ENCODE results near the gene PYGO2.

PYGO2 gene

GRCh38 chr1:155002464-155003226 lies 41.1 kb upstream of the PYGO2 start, which contains the start of gene ZBTB7B:
TSS of gene ZBTB7B (plus strand) at chr1:155002802. CDS start at chr1:155014661, 11,859 bp downstream.
- Histone ChIP-seq H3K27ac (peak within 1 kb of the TSS; percentile 94), H3K9ac (peak within 1 kb of the TSS; percentile 67), H3K27me3 (ENCODE audit: control insufficient read depth, insufficient read depth, low read length) (no peaks in the 10 kb centered on the region), H3K4me2 (ENCODE audit: low read length) (peak within 1 kb of the TSS; percentile 99), H3K4me1 (peaks cover 5% of the 10 kb centered on the region), H3K9me3 (ENCODE audit: control insufficient read depth, low read length) (no peaks in the 10 kb centered on the region), H2AFZ (peak within 1 kb of the TSS; percentile 73), H3K4me3 (ENCODE audit: low read depth, low read length) (peak within 1 kb of the TSS; percentile 99), H3K79me2 (peaks cover 7% of the 10 kb centered on the region), H3K36me3 (ENCODE audit: control insufficient read depth, insufficient read depth, low read length) (no peaks in the 10 kb centered on the region)
- TF ChIP-seq CTCF (IDR thresholded peaks at IDR 0.05) = no peak

- H3K4me2 ChIP-seq (ENCODE audit: low read length) = peak overlapping the region; percentile 67
- H3K27ac ChIP-seq = peak overlapping the region; percentile 94
- no peaks in the 10 kb centered on the region for H3K9me3 ChIP-seq (ENCODE audit: control insufficient read depth, low read length)
- peak overlapping the region; percentile 73 for H2AFZ ChIP-seq
- H3K27me3 ChIP-seq (ENCODE audit: control insufficient read depth, insufficient read depth, low read length) = no peaks in the 10 kb centered on the region
- TF ChIP-seq CTCF (IDR thresholded peaks at IDR 0.05) = peak; percentile 47
- H3K79me2 ChIP-seq = peaks cover 2% of the 10 kb centered on the region
- H3K4me3 ChIP-seq (ENCODE audit: low read depth, low read length) = peak overlapping the region; percentile 95
- H3K4me1 ChIP-seq = peaks cover 5% of the 10 kb centered on the region
- H3K36me3 ChIP-seq (ENCODE audit: control insufficient read depth, insufficient read depth, low read length) = no peaks in the 10 kb centered on the region
- peak overlapping the region; percentile 28 for H3K9ac ChIP-seq
Measured at GRCh38 chr1:155001675-155002463, 40.3 kb upstream of the PYGO2 start.

DNA sequence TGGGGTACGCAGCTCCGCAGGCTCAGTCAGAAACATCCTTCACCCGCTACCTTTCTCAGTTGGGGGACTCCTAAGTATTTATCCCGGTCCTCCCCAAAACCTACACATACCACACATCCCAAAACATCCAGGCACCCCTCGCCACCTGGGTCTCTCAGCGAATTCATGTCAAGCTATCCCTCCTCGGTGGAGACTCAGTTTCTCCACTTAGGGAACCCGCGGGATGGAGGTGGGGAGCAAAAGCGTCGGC lies 39.8 kb upstream of the PYGO2 start:
- Histone ChIP-seq H3K27ac (peak overlapping the region; percentile 94), H3K36me3 (ENCODE audit: control insufficient read depth, insufficient read depth, low read length) (no peaks in the 10 kb centered on the region), H3K9ac (peak overlapping the region; percentile 28), H3K27me3 (ENCODE audit: control insufficient read depth, insufficient read depth, low read length) (no peaks in the 10 kb centered on the region), H3K9me3 (ENCODE audit: control insufficient read depth, low read length) (no peaks in the 10 kb centered on the region), H3K79me2 (peaks cover 2% of the 10 kb centered on the region), H3K4me3 (ENCODE audit: low read depth, low read length) (peak overlapping the region; percentile 95), H3K4me2 (ENCODE audit: low read length) (peak overlapping the region; percentile 67), H2AFZ (peak overlapping the region; percentile 73), H3K4me1 (peaks cover 5% of the 10 kb centered on the region)
- TF ChIP-seq CTCF (IDR thresholded peaks at IDR 0.05) = no peak

DNA sequence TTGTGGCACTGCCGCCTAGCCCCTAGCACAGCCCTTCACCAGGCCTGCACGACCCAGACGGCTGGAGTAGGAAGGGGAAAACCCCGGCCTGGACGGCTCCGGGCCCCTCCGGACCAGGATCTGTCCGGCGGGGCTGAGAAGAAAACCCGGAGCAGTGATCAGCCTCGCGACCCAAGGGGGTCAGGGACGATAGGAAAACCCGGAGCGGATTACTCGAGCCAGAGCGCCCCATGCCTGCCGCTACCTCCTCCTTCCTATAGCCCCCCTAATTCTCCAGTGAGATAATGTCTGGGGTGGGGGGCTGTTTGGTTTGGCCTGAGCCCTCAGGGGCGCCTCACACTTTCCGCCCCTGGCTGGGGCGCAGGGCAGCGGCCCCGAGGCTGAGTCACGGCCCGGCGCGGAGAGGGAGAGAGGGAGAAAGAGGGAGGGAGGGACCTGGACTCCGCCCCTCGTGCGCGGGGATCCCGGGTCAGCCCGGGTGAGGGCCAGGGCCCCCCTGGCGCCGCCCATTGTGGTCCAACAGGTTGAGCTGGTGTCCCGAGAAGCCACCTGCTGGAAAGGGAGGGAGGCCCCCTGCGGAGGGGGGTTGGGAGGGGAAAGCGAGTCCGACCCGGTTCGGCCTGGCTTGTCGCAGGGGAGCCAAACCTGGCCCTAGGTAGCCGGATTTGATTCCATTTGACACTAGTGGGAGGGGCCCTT lies 39.3 kb upstream of the PYGO2 start:
- H3K4me2 ChIP-seq (ENCODE audit: low read length) = peak overlapping the region; percentile 67
- peak overlapping the region; percentile 95 for H3K4me3 ChIP-seq (ENCODE audit: low read depth, low read length)
- peak overlapping the region; percentile 80 for H2AFZ ChIP-seq
- H3K4me1 ChIP-seq = peaks cover 5% of the 10 kb centered on the region
- peak overlapping the region; percentile 28 for H3K9ac ChIP-seq
- H3K9me3 ChIP-seq (ENCODE audit: control insufficient read depth, low read length) = no peaks in the 10 kb centered on the region
- peaks cover 2% of the 10 kb centered on the region for H3K79me2 ChIP-seq
- TF ChIP-seq CTCF (IDR thresholded peaks at IDR 0.05) = no peak
- H3K36me3 ChIP-seq (ENCODE audit: control insufficient read depth, insufficient read depth, low read length) = no peaks in the 10 kb centered on the region
- peak overlapping the region; percentile 94 for H3K27ac ChIP-seq
- H3K27me3 ChIP-seq (ENCODE audit: control insufficient read depth, insufficient read depth, low read length) = no peaks in the 10 kb centered on the region

All from parathyroid adenoma (tissue), 2 donors.